COLO668 (cell line): ENCODE measurements around the gene GPR146.
"Not testable (repeated sequence)": the region's sequence is repeated elsewhere in the genome, so short reads cannot be mapped to it uniquely, and the experiment has no call there.

Experiments
- DNase-seq: peaks from one replicate; lab custom pipeline; 2025; ENCODE audit not compliant: unreplicated experiment; lab: John Stamatoyannopoulos, UW

Gene GPR146

DNA sequence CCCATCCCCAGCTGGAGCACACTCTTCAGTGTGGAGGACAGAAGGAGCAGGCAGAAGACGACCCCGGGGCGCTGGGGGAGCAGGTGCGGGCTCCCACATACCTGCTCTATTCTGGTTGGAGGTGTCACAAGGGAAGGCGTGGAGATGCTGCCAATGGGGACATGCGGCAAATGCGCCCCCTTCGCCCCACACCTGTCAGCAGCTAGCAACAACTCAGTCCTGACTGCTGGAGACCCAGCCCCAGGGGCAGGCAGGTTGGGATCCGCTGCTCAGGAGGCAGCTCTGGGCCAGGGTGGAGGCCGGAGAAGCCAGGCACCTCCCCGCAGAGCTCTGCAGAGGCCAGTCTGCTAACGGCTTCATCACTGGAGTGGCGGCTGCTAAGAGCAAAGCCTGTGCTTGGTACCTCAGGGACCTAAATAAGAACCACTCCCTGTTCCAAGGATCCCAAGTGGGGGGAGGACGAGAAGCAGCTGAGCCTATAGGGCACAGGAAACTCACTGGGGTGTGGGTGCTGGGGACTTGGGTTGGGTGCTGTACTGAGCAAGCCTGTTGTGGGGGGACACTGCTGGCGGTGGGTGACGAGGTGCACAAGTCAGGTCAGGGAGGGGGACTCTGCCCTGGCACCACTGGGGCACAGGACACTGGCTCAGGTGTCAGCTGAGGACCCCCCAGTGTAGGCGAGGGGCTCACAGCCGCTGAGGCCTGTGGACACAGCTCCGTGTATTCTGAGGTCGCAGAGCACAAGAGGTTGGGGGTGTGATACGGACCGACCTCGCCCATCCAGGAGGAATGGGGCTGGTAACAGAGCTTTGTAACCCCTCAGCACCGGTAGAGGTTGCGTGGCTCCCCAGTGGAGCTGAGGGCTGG is 19.2 kb upstream of the GPR146 start:
- no peak for DNase-seq

DNA sequence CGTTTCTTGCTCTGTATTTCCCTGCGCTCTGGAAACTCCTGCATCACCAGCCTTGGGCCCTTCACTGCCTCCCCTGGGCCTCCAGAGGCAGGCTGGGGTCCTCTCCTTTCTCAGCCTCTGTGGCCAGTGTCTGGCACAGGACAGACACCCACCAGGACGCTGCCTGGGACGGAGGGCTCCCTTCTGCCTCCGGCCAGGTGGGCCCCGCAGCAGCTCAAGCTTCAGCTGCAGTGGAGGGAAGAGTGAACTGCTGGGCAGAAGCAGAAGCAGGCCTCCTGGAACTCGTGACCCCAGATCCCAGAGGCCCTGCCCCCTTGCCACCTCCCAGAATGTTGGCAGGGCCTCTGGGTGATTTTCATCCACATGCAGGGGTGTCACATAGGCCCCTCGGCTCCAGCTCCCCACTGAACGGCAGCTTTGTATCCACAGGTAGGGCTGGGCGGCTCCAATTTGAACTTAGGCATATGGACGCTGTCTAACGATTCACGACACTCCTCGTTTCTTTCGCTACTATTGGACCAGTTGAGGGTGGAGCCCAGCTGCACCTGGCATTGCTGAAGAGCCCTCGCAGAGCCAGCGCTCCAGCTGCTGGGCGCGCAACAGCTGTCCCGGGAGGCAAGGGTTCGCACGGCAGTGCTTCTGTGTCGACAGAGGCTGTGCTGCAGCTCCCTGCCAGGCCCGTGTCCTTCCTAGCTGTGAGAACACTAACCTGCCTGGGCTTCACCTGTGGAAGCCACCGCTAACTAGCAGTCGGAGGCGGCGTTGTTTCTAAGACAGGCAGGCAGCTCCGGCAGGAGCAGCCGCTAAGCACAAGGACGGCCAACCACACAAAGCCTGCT is 18.4 kb upstream of the GPR146 start:
- DNase-seq = peak; percentile 99

DNA sequence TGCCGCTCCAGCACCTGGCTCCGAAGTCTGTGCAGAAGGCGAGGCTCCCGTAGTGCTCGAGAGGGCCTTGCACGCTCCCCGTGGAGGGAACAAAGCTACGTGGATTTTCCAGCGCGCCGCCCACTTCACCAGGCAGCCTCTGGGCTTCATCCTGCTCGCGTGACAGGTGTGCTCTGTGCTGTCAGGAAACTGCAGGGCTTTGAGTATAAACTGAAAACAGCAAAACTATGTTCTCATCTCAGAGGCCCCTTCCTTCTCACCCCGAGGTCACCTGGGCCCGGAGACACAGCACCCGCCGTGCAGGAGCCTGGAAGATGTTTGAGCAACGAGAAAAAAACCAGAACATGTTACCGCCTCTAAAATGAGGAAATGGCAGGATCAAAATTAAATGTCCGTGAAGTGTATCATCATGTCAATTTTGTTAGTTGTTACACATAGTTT is 17.6 kb upstream of the GPR146 start:
- DNase-seq = peak; percentile 71

DNA sequence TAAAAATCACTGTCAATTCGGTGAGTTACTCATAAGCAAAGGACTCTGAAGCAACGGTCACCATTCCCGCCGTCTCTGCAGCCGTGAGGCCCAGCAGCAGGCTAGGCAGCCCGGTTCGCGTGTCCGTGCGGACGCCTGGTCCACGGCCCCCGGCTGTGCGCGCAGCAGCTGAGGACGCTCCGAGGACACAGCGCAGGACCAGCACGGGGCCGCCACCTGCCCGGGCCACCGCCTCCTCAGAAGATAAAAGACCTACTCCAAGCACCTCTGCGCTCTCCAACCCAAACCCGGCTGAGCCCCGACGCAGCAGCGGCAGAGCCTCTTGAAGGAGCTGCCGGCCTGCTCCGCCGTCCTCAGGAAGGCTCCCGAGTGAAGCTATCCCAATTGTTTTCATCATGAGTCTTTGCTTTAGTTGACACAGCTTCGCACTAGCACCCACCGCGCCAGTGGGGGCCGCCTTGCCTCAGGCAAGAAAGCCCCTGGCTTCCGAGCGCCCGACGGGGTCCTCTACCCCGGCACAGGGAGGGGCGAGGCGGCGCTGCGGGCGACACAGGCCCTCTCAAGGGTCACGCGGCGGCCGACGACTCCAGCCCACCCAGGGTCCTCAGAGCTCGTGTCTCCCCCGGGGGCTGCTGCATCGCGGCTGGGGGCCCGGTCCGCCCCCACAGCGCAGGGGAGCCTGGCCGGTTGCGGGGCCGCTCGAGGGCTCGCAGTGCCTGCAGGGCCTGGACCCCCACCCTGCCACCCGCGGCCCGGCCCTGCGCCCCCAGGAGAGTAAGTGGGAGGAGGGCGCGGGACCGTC is 16.9 kb upstream of the GPR146 start:
- peak; percentile 74 for DNase-seq

DNA sequence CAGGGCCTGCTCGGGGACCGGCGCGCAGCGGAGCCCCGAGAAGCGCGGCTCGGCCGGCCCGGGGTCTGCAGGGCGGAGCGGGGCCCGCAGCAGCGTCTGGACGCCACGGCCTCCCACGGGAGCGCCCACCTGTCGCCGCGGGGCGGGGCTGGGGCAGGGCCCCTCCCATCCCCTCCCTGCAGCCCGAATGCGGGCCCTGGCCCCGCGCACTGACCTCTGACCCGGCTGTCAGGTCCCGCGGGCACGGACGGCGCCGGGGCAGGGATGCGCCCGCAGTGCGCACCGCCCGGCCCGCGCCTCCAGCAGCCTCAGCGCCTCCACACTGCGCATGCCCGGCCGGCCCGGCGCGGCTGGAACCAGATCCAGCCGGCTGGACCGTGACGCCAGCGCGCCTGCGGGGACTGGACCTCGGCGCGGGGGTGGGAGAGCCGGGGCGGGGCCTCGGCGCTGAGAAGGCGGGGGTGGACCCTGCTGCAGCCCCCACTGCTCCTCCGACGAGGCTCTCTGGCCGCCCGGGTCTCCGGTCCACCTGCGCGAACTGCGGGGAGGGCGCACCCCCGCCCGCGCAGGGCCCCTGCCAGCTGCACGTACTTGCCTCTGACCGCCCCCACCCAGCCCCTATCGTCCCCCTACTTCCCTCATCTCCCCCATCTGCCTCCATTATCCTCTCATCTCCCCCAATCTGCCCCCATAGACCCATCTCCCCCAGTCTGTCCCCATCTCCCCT is 16.1 kb upstream of the GPR146 start:
- DNase-seq = peak; percentile 99

DNA sequence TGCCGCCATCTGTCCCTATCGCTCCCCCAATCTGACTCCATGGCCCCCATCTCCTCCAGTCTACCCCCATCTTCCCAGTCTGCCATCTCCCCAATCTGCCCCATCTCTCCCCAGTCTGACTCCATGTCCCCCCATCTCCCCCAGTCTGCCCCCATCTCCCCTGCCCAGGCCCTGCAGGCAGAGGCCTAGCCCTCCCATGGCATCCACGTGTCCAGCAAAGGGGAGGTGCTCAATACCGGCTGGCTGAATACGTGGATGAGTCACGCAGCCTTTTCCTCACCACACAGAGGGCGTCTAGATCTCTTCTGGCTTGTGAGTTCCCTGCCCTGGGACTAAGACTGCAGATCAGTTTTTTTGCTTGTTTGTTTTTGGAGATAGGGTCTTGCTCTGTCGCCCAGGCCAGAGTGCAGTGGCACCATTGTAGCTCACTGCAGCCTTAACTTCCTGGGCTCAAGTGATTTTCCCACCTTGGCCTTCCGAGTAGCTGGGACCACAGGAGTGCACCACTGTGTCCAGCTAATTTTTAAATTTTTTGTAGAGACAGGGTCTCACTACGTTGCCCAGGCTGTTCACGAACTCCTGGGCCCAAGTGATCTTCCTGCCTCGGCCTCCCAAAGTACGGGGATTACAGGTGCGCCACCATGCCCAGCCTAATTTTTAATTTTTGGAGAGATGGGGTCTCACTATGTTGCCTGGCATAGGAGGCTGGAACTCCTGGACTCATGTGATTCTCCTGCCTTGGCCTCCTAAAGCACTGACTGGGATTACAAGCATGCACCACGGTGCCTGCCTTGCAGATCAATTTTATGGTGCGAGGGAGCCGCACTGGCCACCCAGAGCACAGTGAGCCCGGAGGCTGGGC is 15.3 kb upstream of the GPR146 start:
- peak; percentile 88 for DNase-seq

DNA sequence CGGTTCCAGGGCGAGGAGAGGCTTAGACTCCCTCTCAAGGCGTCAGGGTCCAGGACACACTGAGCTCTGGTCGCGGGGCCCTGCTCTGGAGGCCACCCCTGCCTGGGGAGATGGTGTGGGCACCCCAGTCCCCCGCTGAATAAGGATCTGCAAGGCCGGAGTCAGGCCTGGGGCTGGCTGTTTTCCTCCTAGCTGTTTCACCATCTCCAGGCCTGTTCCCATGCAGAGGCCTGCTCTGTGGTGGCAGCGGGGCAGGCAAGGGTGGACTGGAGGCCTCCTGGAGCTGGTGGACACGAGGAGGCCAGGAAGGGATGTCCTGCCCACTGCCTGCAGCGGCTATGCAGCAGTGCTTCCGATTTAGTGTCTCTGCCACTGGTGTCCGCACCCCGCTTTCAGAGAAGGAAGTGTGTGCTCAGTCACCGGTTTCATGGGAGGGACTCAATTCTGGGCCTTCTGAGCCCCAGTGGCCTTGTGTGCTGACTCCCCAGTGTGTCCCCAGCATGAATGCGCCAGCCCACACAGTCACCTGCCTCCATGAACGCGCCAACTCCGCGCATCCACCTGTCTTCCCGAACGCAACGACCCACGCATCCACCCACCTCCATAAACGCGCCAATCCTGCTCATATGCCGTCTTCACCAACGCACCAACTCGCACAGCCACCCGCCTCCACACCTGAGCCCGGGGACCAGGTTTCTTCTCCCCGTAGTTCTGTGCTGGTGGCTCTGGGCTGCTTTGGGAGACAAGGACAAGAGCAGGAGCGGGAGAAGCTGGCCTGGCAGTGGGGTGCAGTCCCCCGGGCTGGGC is 14.5 kb upstream of the GPR146 start:
- DNase-seq = no peak

DNA sequence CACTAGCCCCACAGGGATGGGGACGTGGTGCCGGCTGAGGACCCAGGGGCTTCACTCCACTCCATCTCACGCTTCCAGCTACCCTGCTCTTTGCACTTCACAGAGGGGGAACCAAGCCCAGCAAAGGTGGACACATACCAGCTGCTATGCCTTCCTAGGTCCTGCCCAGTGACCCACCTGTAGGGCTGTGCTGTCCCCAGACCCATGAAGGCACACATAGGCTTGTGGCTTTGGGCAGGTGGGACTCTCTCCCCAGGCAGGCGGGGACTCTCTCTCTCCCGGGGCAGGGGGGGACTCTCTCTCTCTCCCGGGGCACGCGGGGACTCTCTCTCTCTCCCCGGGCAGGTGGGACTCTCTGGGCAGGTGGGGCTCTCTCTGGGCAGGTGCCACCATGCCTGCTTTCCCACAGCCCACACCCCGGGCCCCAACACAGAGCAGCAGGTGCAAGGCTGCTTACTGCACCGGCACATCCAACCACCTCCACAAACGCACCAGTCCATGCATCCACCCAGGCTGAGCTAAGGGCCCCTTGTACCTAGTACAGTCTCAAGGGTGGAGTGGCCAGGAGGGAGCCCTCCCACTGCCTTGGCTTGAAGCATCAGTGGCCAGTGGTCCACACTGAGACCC is 13.8 kb upstream of the GPR146 start:
- peak; percentile 88 for DNase-seq

DNA sequence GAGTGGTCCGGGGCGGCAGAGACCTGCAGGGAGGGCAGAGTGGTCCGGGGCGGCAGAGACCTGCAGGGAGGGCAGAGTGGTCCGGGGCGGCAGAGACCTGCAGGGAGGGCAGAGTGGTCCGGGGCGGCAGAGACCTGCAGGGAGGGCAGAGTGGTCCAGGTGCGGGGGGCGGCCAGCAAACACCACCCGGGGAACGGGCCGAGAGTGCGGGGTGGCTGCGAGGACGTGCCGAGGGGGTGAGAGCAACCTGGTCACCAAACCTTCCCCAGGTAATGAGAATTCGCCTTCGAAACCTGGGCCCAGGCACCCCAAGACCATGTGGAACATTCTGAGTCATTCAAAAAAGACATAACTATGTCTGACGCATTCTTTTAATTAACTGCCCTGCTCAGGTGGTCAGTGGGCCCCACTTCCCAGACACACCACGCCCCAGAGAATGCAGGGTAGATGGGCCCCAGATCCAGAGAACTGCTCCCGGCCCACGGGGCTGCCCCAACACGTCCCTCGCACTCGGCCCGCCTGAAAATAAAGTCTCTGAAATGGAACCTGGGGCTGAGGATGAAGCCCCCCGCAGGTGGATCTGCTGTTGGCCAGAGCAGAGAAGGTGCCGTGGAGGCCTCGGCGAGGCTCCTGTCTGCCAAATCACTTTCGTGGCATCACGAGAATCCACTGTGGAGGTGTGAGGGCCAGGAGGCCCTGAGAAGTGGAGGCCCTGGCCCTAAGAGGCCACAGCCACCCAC is 12.5 kb upstream of the GPR146 start:
- DNase-seq = no peak

DNA sequence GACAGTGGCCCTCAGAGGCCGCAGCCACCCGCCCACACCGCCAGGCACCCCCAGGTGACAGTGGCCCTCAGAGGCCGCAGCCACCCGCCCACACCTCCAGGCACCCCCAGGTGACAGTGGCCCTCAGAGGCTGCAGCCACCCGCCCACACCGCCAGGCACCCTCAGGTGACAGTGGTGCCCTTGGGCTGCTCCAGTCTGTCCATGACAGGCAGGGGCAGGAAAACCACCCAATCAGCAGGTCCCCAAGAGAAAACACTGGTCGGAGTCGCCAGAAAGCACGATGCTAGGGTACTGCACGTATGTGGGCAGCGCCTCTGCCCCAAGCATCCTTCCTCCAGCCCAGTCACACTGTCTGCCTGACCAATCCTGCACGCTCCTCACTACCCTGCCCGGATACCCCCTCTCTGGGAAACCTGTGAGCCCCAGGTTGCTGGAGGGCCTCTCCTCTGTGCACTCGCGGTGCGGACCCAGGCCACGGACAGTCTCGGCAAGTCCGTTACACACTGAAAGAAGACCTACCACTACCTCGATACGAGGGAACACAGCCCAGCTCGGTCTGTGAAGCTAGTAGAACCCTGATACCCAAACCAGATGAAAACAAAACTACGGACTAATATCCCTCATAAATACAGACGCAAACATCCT is 11.7 kb upstream of the GPR146 start:
- DNase-seq = no peak

DNA sequence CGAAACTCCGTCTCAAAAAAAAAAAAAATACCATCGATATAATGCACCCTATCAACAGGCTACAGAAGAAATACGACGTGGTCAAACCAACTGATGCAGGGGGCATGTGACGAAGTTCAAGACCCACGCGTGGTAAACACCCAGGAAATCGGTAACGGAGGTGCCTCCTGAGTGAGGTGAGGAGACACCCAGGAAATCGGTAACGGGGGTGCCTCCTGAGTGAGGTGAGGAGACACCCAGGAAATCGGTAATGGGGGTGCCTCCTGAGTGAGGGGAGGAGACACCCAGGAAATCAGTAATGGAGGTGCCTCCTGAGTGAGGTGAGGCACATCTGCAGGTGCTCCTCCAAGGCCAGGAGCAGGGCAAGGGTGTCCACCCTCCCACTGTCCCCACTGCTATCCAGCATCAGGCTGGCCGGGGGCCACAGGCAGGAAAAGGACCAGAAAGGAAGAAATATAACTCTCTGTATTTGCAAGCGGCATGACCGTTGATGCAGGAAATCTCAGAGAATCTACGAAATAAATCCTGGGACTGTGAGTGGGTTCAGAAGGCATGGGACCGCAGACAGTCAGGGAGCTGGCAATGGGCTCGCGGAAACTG is 10.7 kb upstream of the GPR146 start:
- no peak for DNase-seq

DNA sequence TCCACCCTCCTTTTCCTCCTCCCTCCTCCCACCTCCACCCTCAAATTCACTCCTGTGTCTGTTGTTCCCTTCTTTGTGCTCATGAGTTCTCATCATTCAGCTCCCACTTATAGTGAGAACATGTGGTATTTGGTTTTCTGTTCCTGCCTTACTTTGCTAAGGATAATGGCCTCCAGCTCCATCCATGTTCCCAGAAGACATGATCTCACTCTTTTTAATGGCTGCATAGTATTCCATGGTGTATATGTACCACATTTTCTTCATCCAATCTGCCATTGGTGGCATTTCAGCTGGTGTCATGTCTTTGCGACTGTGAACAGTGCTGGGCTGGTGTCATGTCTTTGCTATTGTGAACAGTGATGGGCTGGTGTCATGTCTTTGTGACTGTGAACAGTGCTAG is 9.6 kb upstream of the GPR146 start:
- DNase-seq = not testable (repeated sequence)

DNA sequence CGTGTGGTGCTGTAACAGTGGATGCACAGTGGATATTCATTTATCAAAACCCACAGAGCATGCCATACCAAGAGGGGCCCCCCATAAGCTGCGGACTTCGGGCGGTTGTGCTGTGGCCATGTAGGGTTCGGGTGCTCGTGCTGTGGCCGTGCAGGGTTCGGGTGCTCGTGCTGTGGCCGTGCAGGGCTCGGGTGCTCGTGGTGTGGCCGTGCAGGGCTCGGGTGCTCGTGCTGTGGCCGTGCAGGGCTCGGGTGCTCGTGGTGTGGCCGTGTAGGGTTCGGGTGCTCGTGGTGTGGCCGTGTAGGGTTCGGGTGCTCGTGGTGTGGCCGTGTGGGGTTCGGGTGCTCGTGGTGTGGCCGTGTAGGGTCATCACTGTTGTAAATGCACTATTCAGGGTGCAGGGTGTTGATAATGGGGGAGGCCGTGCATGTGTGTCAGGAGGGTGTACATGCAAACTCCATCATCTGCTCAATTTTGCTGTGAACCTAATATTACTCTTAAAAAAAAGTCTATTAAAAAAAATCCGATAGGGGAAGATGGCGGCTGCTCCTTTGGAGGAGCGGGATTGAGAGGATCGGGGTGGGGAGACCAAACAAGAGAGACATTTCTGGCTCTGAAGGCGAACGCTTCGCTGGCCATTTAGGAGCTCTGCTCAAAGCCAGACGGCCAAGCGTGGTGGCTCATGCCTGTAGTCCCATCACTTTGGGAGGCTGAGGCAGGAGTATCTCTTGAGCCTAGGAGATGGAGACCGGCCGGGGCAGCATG is 8.0 kb upstream of the GPR146 start:
- not testable (repeated sequence) for DNase-seq

DNA sequence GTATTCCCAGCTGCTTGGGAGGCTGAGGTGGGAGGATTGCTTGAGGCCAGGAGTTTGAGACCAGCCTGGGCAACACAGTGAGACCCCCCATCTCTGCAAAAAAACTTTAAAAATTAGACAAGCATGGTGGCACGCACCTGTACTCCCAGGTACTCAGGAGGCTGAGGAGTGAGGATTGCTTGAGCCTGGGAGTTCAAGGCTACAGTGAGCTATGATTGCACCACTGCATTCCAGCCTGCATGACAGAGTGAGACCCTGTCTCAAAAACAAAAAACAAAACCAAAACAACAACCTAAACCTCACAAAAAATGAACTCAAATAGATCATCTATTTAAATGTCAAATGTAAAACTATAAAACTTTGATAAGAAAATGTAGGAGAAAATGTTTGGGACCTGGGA is 4.1 kb upstream of the GPR146 start:
- not testable (repeated sequence) for DNase-seq

DNA sequence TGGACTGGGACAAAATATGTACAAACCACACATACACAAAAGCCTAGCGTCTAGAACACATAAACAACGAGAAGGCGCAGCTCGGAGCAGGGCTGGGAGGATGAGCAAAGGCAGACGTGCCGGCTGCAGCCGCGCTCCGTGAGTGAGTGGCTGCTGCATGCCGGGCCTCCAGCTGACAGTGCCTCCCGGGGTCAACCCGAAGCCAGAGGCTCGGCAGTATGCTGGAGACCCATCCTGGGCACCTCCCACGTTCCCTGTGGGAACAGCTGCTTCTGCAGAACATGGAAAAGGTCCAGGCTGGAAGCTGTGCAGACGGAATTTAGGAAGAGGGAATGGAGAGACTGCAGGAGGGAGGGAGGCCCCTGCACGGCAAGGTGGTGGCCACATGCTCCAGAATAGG is 3.6 kb upstream of the GPR146 start:
- DNase-seq = no peak
